A549 (cell line): ENCODE data around the gene NDRG4. TPM values are rescaled to one million over a fixed set of nuclear protein-coding genes. Genes with fewer than 3 reads are reported as not detected.

Experiments
- ATAC-seq, 2 experiments: fragments of 200-7000 bp in 1 of 2; fragments of >200 bp in 1 of 2; cut with Nextera tagmentation in 1 of 2; cut with Tn5 transposase in 1 of 2; 3 replicates each; pipeline versions ENCODE4 v1.8.0 to v1.9.1; 2018 to 2020; ENCODE audit warnings: mild to moderate bottlenecking in 1 of 2, moderate library complexity in 1 of 2
- CTCF ChIA-PET: fragments of 300-600 bp; sonication (Branson Sonifier 250); formaldehyde crosslinking; extraction: SDS; loops from one replicate; lab custom pipeline; 2021; ENCODE audit warnings: antibody characterized with exemption, inconsistent platforms; lab: Yijun Ruan, JAX
- POLR2A ChIA-PET: fragments of 350-600 bp; formaldehyde crosslinking; extraction: SDS; loops from one replicate; lab custom pipeline; 2021; ENCODE audit warnings: antibody characterized with exemption, inconsistent platforms; lab: Yijun Ruan, JAX
- DNase-seq, 2 experiments: peaks; one replicate each; pipeline versions ENCODE4 v3.0.0 to v3.0.0-alpha.2; 2011 to 2016; ENCODE audit warnings: low read depth in 1 of 2, low spot score in 1 of 2
- FAIRE-seq: peaks from 2 replicates; lab custom pipeline; 2011; peaks lifted over from hg19 to GRCh38; lab: Jason Lieb, UNC
- H3K27ac ChIP-seq, 2 experiments: fragments of >200 bp; sonication (Bioruptor Twin); formaldehyde crosslinking; 3 replicates each; pipeline ENCODE4 v1.5.1; 2016 to 2017
- H3K4me1 ChIP-seq: fragments of >200 bp; sonication (Bioruptor Twin); formaldehyde crosslinking; 3 replicates; pipeline ENCODE4 v1.6.1; 2016
- H3K4me2 ChIP-seq: fragments of >200 bp; sonication (Bioruptor Twin); formaldehyde crosslinking; 3 replicates; pipeline ENCODE4 v1.6.1; 2016
- H3K4me3 ChIP-seq: fragments of >200 bp; sonication (Bioruptor Twin); formaldehyde crosslinking; 3 replicates; pipeline ENCODE4 v1.5.1; 2016
- H3K9me3 ChIP-seq: fragments of >200 bp; sonication (Bioruptor Twin); formaldehyde crosslinking; 3 replicates; pipeline ENCODE4 v1.6.1; 2016
- BHLHE40 ChIP-seq: IDR thresholded peaks from 2 replicates; pipeline ENCODE4 v1.6.1; 2012; ENCODE audit warnings: low read depth, low read length, inconsistent platforms
- CTCF ChIP-seq: fragments of >200 bp; sonication (Bioruptor Twin); formaldehyde crosslinking; IDR thresholded peaks from 3 replicates; pipeline ENCODE4 v1.5.1; 2016
- ESRRA ChIP-seq: fragments of 150-350 bp; IDR thresholded peaks from 2 replicates; pipeline ENCODE4 v1.6.1; 2014; ENCODE audit warnings: mild to moderate bottlenecking, low read length, borderline replicate concordance
- FOSL2 ChIP-seq, 2 experiments: fragments of 450-650 bp in 1 of 2; fragments of >200 bp in 1 of 2; sonication (Bioruptor Twin) in 1 of 2; formaldehyde crosslinking; IDR thresholded peaks; 2 replicates each; pipeline versions ENCODE4 v1.5.0 to v1.6.1; 2016 to 2020; ENCODE audit warnings: mild to moderate bottlenecking in 1 of 2, moderate library complexity in 1 of 2
- MAX ChIP-seq: IDR thresholded peaks from 2 replicates; pipeline ENCODE4 v1.6.1; 2012
- NR3C1 ChIP-seq: fragments of >200 bp; sonication (Bioruptor Twin); formaldehyde crosslinking; IDR thresholded peaks from 3 replicates; pipeline ENCODE4 v1.6.1; 2017
- PBX3 ChIP-seq: IDR thresholded peaks from 2 replicates; pipeline ENCODE4 v1.6.1; 2012
- POLR2AphosphoS2 ChIP-seq: conservative IDR thresholded peaks from 2 replicates; pipeline ENCODE4 v1.6.1; 2012; ENCODE audit warnings: low read length, improper control_type of control experiment, inconsistent platforms
- RAD21 ChIP-seq, 2 experiments: fragments of >200 bp in 1 of 2; sonication (Bioruptor Twin) in 1 of 2; formaldehyde crosslinking in 1 of 2; IDR thresholded peaks in 1 of 2; conservative IDR thresholded peaks in 1 of 2; 2 replicates in 1 of 2; 3 replicates in 1 of 2; pipeline ENCODE4 v1.6.1; 2012 to 2018; ENCODE audit warnings: inconsistent platforms in 1 of 2
- RCOR1 ChIP-seq: fragments of 150-350 bp; IDR thresholded peaks from 2 replicates; pipeline ENCODE4 v1.6.1; 2014; ENCODE audit warnings: antibody characterized with exemption, low read length, low read depth
- RNF2 ChIP-seq: fragments of 200-600 bp; sonication (generic); IDR thresholded peaks from 2 replicates; pipeline ENCODE4 v1.6.1; 2016; ENCODE audit warnings: low read depth, mild to moderate bottlenecking, antibody characterized with exemption, moderate library complexity, borderline replicate concordance
- SMC3 ChIP-seq: fragments of >200 bp; sonication (Bioruptor Twin); formaldehyde crosslinking; IDR thresholded peaks from 3 replicates; pipeline ENCODE4 v1.6.1; 2018; ENCODE audit warnings: inconsistent platforms
- TP53 ChIP-seq: fragments of 250-450 bp; sonication (Bioruptor Pico); IDR thresholded peaks from 2 replicates; pipeline ENCODE4 v1.5.0; 2021; ENCODE audit warnings: mild to moderate bottlenecking, moderate library complexity
- USF2 ChIP-seq: fragments of 450-650 bp; IDR thresholded peaks from 2 replicates; pipeline ENCODE4 v1.6.1; 2014; ENCODE audit warnings: antibody characterized with exemption
- ZFP36 ChIP-seq: fragments of 450-650 bp; IDR thresholded peaks from 2 replicates; pipeline ENCODE4 v1.6.1; 2014; ENCODE audit warnings: borderline replicate concordance; ENCODE audit not compliant: partially characterized antibody
- WGBS: methylation state at CpG from one replicate; pipeline ENCODE4 v1.1.6; 2017; ENCODE audit errors: missing lambda C conversion rate; 5-methylcytosine and 5-hydroxymethylcytosine counted together
- polyA plus RNA-seq, 4 experiments: library from polyadenylated mRNA; depleted of rRNA in 3 of 4; stranded (reverse); fragments of >200 nt; fragmentation: RNase III in 1 of 4; extraction: RNeasy Plus Mini Kit Qiagen cat#74134 plus additional on column Dnase treatment in 1 of 4; gene quantifications; 2 replicates in 3 of 4; 3 replicates in 1 of 4; pipeline ENCODE4 v1.2.3, GENCODE V29; 2011 to 2017

The NDRG4 gene
- polyA plus RNA-seq, 2 of the 4 experiments (the other 2 are of a cell fraction): 8.1 to 21.3 TPM

- WGBS: 71% methylated on average over 22 of the region's 30 CpGs
- ATAC-seq (no peak), DNase-seq (no peak), FAIRE-seq (no peak)
- ChIA-PET CTCF (interaction anchor here (1.1 to 8.1 kb wide), 19 partner anchors 9 to 245 kb away, joined by 3 to 110 read pairs (median 6); partner anchors contain the start of gene NDRG4), POLR2A (interaction anchor here (0.7 kb wide), 1 partner anchor 150 kb away, joined by 3 read pairs; no protein-coding TSS in a partner anchor)
- no peak overlapping the region for H3K27ac ChIP-seq
- H3K4me1 ChIP-seq: 0 out of 3 replicates have a peak, but pooled peaks cover 7% of the 10 kb centered on the region
- H3K4me2 ChIP-seq: no peak overlapping the region
- no peak for TF ChIP-seq POLR2AphosphoS2
- TF ChIP-seq PBX3: no peak
- TF ChIP-seq BHLHE40: no peak
- TF ChIP-seq ZFP36: no peak
- no peak for TF ChIP-seq FOSL2 (IDR thresholded peaks at IDR 0.05)
- no peak for TF ChIP-seq FOSL2 (CRISPR knock-in tag; IDR thresholded peaks at IDR 0.05)
- TF ChIP-seq ESRRA: no peak
- no peak for TF ChIP-seq RCOR1
- TF ChIP-seq NR3C1: no peak
- no peak for TF ChIP-seq TP53 (CRISPR knock-in tag)
- no peaks in the 10 kb centered on the region for H3K9me3 ChIP-seq
- H3K4me3 ChIP-seq: no peak overlapping the region
These were observed 11.1 kb downstream of the NDRG4 start for GRCh38 chr16:58510776-58511628.

- H3K4me1 ChIP-seq: peaks cover 13% of the 10 kb centered on the region; the same call in 2 of the 3 replicates
- no peak overlapping the region for H3K4me3 ChIP-seq
- CTCF ChIA-PET: interaction anchor here (0.7 to 8.1 kb wide), 28 partner anchors 10 to 268 kb away, joined by 3 to 110 read pairs (median 4); partner anchors contain the start of gene NDRG4
- POLR2A ChIA-PET: interaction anchor here (0.7 kb wide), 1 partner anchor 149 kb away, joined by 3 read pairs; no protein-coding TSS in a partner anchor
- H3K27ac ChIP-seq: no peak overlapping the region
- no peak overlapping the region for H3K4me2 ChIP-seq
- WGBS: 43% methylated on average over 15 of the region's 17 CpGs
- ATAC-seq (peak; percentile 52 to 73), FAIRE-seq (no peak), DNase-seq (peak; percentile 44 to 70)
- H3K9me3 ChIP-seq: no peaks in the 10 kb centered on the region
- TF ChIP-seq RAD21 (conservative IDR thresholded peaks at IDR 0.05 in 1 of 2, IDR thresholded peaks at IDR 0.05 in 1 of 2): peak; percentile 55 to 56
- no peak for TF ChIP-seq RNF2
- peak; percentile 62; the same call in 1 of the 2 replicates for TF ChIP-seq MAX
- TF ChIP-seq CTCF: peak; percentile 85
- TF ChIP-seq SMC3: peak; percentile 78
- TF ChIP-seq USF2: 0 out of 2 replicates have a peak, but pooled peaks have one; percentile 18
These were observed 12.2 kb downstream of the NDRG4 start for GRCh38 chr16:58511933-58512815.
